GM21723 (cell line): ENCODE results near the gene CLCN4.

Experiments used
- ATAC-seq: cut with Tn5 transposase; IDR thresholded peaks from one replicate; pipeline ENCODE4 v1.9.1; 2021; ENCODE audit warnings: mild to moderate bottlenecking, moderate library complexity; ENCODE audit not compliant: unreplicated experiment

CLCN4 gene

DNA sequence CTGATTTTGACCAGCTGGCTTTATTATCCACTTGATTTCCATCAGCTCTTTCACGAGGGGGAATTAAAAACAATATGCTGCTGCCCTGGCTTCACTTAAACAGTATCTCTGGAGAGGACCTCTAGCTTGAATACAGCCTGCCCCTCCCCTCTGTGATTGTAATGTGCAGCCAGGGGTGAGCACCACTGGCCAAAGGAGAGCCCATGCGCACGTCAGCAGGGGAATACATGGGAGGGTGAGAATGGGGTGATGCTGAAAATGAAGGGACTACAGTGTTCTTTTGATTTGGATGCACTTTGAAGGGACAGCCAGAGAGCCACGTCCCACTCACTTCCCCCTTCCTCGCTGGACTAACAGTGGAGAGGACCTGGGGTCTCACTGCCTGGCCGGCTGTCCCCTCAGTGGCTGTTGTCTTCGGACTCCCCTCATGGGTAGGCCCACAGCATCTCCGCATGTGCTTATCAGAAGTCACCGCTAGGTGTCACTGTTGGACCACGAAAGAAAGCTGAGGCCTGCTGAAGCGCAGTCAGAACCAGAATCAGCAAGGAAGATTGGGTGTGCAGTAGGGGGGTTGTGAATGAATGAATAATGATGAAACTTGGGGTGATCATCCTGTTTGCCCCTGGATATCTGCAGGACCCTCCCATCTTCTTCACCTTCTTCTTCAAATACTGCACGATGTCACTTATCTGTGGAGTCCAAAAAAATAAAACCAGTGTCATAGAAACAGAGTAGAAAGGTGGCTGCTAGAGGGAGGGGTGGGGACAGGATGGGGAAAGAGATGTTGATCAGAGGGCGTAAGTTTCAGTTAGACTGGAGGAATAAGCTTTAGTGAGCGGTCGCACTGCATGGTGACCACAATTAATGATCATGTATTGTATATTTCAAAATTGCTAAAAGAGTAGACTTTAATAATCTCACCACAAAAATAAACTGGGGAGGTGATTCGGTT, 32.8 kb downstream of the CLCN4 start:
- ATAC-seq = peak; percentile 88

DNA sequence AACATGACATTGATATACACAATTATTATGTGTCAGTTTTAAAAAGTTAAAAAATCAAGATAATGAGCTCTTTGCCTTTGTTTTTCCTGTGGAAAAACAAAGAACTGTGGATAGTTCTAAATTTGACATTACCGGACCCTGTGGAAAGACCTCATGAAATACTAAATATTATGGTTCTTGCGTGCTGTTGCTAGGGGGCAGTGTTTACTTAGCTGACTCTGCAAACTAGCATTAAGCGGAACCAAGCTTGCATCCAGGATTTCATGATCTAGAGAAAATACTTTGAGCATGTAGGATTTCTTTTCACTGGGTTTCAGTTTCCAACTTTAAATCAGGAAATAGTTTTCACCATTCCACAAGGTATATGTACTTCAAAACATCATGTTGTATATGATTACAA, 33.6 kb downstream of the CLCN4 start:
- ATAC-seq = peak; percentile 71

DNA sequence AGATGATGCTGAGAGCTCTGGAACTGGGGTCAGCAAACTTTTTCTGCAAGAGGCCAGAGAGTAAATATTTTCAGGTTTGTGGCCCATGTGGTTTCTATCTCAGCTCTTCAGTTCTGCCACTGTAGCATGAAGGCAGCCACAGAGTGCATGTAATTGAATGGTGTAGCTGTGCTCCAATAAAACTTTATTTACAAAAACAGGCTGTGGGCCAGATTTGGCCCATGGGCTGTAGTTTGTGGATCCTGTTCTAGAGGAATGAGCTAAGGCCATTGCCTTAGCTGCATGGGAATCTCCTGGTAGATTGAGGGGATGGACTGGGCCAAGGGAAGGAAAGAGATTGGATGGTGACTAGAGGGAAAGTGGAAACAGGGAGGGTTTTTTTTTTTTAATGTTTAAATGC, 36.8 kb downstream of the CLCN4 start:
- no peak for ATAC-seq

DNA sequence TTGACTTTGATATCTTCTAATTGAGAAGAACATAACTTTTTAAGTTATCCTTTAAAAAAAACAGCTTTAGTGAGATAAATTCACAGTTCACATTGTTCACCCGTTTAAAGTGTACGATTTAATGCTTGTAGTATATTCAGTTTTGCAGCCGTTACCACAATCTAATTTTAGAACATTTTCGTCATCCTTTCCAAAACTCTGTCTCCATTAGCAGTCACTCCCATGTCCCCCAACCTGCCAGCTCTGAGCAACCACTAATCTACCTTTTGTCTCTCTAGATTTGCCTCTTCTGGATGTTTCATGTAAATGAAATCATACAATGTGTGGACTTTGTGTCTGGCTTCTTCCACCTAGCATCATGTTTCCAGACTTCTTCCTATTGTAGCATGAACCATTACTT, 38.6 kb downstream of the CLCN4 start:
- ATAC-seq = no peak

DNA sequence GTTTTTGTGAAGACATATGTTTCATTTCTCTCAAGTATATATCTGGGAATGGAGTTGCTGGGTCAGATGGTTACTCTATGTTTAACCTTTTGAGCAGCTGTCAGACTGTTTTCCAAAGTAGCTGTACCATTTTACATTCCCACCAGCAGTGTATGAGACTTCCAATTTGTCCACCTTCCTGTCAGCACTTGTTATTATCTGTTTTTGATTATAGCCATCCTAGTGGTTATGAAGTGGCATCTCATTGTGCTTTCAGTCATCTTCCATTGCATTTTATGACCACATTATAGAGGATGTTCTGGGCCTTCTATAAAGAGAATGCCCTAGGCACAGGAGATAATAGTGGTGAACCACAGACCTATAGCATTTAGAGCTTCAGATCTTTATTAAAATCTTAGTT, 39.2 kb downstream of the CLCN4 start:
- ATAC-seq = no peak

DNA sequence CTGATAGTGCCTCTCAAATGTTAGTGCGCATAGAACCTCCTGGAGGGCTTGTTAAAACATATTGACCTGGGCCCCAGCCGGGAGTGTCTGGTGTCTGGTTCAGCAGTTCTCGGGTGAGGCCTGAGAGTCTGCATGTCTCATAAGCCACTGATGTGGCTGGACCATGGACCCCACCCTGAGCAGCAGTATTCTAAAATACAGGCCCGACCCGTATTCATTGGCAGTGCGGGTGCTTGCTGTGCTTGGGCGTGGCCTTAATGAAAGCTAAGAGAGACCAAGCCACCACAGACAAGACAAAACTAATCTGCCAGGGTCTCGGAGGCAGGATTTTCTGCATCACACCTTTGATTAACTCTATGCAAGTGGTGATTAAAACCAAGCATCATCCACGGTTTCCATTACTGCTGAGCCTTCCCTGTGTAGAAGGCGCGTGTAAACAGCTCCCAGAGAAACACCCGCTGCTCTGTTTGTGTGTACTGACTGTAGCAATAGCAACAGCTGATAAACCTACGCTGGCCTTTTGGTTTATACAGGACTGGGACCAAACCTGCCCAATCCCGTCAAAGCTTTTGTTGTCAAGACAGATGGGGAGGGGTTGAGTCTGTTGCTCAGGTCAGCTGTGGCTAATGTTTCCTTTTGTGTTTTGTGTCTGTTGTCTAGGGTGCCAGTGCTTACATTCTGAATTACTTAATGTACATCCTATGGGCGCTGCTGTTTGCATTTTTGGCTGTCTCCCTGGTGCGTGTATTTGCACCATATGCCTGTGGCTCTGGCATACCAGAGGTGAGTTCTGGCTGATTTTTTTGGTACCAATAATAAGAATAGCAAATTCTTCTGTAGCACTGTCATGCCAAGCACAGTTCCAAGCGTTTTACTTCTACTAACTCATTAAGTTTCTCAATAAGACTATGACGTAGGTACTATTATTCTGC, 40.8 kb downstream of the CLCN4 start:
- no peak for ATAC-seq

DNA sequence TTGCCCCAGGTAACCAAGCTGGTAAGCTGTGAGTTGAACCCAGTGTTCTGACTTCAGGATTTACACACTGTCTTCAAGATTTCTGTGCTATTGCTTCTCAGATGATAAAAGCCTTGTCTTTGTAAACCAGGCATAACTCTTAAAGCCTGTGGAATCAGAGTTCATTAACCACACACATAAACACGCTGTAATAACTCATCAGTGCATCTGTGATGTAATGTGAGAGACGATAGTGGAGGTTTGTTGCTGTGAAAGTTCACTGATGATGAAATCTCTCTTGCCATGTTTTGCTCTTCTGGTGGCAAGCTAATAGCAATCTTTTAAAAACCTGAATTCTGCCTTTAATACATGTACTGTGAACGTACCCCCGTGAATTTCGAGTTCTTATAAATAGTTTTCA, 41.5 kb downstream of the CLCN4 start:
- ATAC-seq = no peak

DNA sequence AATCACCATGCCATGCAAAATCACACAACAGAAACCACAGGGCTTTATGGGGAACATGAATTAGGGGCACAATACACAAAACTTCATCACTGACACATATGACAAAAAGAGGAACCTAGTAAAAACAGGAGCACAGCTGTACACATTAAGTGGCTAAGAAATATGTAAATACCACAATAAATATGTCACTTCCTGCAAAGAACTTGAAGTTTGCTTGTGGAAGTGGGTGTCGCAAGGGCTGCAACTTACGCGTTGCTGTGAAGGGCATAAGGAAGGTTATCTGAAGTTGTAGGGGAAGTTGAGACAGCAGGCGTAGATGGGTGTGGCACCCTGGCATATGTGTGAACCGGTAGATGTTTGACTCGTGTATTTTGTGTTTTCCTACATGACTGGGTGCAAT, 42.4 kb downstream of the CLCN4 start:
- ATAC-seq = peak; percentile 52

DNA sequence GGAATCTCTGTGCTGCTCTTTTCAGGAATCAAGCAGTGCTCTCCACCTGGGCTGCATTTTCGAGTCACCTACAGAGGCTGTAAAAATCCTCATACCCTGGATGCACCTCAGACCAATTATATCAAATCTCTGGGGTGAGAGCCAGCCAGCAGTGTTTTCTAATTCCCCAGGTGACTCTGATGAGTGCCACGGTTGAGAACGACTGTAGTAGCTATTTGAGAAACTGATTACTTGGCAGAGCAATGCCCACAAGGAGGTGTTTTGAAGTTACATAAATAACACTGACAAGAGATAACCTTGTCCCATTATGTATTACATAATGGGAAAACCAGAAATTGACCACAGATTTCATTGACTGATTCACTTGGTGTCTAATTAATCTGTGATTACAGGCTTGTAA, 46.8 kb downstream of the CLCN4 start:
- no peak for ATAC-seq

DNA sequence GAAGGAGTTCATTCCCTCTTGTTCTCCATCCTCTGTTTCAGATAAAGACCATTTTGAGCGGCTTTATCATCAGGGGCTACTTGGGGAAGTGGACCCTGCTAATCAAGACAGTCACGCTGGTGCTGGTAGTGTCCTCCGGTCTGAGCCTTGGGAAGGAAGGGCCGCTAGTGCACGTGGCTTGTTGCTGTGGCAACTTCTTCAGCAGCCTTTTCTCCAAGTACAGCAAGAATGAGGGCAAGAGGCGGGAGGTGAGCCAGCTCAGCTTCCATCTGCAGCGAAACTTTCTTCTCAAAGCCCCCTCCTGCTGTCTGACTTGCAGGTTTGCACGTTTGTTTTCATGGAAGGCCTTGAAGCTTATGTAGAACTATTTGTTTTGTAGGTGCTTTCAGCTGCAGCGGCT, 49.5 kb downstream of the CLCN4 start:
- no peak for ATAC-seq

DNA sequence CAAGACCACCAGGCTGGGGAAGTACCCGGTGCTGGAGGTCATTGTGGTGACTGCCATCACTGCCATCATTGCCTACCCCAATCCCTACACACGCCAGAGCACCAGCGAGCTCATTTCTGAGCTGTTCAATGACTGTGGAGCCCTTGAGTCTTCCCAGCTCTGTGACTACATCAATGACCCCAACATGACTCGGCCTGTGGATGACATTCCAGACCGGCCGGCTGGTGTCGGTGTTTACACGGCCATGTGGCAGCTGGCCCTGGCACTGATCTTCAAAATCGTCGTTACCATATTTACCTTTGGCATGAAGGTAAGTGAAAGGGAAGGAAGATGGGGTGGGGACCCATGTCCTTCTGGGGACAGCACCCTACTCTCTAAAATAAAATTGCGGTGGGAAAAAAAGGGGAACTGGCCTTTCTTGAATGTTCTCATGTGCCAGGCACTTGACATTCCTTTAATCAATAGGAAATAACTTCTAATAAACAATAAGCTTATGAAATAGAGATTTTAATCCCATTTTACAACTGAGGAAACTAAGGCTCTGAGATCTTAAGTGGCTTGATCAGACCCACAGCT, 51.6 kb downstream of the CLCN4 start:
- ATAC-seq = no peak

DNA sequence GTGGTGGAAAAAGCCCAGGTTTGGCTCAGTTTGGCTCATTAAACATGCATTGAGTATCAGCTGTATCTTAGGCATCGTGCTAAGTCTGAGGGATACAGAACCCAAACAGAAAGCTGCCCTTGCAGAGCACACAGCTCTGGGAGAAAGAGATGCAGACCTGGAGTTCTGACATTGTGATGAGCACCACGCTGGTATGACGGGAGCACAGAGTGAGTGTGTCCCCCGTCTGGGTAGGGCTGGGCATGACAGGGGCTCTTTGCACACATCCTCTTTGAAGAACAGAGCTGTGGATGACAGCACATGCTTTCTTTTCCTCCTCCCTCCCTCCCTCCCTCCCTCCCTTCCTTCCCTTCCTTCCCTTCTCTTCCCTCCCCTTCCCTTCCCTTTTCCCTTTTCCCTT, 52.2 kb downstream of the CLCN4 start:
- no peak for ATAC-seq

DNA sequence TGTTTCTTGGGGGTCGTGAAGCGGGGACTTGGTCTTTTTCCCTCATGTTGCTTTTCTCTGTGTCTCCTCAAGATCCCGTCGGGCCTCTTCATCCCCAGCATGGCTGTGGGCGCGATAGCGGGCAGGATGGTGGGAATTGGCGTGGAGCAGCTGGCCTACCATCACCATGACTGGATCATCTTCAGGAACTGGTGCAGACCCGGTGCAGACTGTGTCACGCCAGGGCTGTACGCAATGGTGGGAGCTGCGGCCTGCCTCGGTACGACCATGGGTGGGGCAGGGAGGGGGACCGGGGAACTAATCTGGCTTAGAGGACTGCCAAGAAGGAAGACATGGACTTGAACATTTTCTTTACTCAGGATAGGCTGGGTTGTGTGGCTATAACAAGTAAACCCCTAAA, 55.6 kb downstream of the CLCN4 start:
- ATAC-seq = no peak

DNA sequence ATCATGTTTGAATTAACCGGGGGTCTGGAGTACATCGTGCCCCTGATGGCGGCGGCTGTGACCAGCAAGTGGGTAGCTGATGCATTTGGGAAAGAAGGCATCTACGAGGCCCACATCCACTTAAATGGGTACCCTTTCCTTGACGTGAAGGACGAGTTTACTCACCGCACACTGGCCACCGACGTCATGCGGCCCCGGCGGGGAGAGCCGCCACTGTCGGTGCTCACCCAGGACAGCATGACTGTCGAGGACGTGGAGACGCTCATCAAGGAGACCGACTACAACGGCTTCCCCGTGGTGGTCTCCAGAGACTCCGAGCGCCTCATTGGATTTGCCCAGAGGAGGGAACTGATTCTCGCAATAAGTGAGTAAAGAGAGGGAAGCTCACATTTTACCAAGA, 56.9 kb downstream of the CLCN4 start:
- ATAC-seq = no peak

DNA sequence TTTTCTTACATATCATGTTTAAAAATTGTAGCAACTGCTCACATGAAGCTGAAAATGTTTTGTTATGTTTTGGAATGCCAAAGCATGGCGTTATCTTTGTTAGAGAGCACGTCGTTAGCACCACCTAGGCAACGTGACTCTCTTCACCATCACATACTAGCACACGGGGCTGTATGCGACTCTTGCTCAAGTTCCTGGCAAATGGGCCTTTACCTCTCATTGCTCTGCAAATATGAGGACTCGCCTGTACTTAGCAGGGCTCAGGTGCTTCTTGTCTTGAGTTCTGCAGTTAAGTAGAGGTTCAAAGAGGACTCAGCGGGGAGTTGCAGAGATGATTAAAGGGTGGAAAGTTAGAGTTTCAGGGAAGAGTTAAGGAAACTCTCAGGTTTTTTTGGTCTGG, 59.4 kb downstream of the CLCN4 start:
- ATAC-seq = no peak

DNA sequence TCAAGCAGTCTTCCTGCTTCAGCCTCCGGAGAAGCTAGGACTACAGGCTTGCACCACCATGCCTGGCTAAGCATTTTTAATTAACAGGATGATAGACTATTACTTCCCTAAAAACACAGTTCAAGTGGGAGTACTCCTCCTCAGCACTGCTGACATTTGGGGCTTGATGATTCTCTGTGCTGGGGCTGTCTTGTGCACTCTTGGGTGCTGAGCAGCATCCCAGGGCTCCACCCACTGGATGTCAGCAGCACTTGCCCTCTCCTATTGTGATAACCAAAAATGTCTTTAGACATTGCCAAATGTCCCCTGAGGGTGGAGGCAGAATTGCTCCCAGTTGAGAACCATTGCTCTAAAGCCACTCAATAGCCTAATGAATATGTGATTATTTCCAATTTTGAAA, 60.4 kb downstream of the CLCN4 start:
- no peak for ATAC-seq

DNA sequence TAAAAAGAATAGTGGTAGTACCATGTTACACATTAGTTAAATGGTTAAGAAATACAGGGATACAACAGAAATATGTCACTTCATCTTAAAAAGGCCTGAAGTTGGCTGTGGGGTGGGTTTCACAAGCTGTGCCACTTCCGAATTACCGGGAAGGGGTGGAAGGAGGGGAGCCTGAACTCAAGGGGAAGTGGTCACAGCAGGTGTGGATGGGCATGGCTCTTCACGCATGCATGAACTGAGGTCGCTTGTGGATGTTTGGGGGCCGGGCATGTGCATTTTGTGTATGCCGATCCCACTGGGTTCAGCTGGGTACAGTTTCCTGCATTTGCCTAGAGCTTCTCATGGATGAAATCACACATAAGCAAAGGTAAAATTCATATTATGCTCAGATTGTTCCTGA, 64.9 kb downstream of the CLCN4 start:
- no peak for ATAC-seq

DNA sequence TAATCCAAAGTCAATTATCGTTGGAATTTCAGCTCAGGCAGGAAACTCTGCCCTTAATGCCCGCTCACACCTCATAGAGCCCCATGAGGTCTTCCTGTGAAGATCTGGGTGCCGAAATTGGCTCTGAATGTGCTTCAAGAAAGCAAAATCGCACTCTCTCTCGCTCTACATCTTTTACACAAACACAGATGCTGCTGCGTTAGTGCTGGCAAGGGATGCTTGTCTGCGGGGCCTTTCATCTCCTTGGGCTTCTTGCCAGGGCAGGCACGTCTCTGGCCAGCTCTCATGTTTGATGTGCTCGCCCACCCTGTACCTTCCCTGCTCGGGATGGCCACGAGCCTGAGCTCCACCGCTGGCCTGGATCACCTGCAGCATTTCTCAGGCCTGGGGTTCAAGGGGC, 66.5 kb downstream of the CLCN4 start:
- ATAC-seq = no peak

DNA sequence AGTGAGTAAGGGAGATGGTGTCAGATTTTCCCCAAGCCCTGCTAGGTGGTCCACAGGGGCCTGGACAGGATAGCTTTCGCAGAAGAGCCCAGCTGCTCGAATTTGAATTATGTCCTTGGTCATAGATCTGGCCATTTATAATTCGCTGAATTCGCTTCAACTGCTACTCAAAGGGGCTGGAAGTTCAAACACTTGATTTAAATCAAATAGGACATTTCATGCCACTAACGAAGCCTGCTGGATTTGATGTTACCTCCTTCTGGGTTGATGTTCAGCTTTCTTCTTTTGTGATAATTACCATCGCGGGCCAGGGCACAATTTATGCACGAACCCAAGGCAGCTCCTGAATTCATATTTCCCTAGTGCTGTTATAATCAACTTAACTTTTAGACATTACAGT, 67.0 kb downstream of the CLCN4 start:
- no peak for ATAC-seq

DNA sequence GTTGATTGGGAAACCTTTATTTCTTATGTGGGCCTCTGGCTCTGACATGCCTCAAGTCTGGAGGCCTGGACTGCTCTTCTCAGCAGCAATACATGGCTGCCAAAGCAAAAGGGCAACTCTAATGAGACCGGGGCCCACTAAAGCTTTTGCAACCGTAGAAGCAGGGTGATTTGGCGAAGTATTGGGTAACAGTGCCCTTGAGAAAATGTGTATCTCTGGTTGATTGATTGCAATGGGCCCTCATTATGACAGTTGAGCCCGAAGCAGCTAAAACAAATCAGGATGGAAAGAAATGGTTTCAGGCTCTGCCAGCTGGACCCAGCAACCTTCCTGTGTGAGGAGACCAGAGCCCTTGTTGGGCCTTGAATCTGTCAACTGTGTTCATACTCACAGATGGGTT, 73.4 kb downstream of the CLCN4 start:
- no peak for ATAC-seq

DNA sequence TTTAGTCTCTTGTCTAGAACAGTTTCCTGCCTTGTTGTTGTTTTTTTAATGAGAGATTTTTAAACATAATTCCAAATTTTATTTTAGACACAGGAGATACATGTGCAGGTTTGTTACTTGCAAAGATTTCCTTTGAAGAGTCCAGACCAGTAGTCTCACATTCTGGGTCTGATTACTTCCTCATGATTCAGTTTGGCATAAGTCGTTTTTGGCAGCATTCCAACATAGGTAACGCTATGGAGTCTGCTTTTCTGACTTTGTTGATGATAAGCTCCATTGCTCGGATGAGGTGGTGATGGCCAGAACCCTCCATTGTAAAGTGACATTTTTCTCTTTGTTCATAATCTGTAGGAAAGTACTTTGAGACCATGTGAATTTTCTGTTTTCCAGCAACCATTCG, 74.7 kb downstream of the CLCN4 start:
- ATAC-seq = no peak

DNA sequence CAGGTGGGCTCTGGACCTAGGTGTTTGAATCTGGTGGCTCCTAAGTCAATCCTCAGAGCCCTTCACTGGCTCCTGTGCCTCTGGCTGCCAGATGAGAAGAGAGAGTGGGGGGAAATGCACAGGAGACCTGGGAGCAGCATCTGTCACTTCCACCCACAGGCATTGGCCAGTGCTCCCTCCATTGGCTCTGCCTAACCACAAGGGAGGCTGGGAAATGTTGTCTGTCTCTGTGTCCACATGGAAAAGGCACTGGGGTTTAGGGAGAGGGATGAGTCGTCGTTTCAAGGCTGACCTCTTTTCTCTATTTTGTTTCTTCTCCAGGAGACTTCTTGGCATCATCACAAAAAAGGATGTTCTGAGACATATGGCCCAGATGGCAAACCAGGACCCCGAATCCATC, 76.4 kb downstream of the CLCN4 start:
- no peak for ATAC-seq
